GM12875 (cell line): ENCODE results near the gene CD1E.
A peak's percentile ranks its signal among the peaks of the same experiment; 100 is the strongest.

Experiments used
- H3K4me3 ChIP-seq: one replicate; pipeline ENCODE4 v1.5.1; 2011; ENCODE audit warnings: low read depth, low read length, control low read depth
- CTCF ChIP-seq: IDR thresholded peaks from 2 replicates; pipeline ENCODE4 v1.5.1; 2011; ENCODE audit warnings: low read depth, mild to moderate bottlenecking, control low read depth, inconsistent platforms, low read length, moderate library complexity, borderline replicate concordance; ENCODE audit not compliant: insufficient read depth

The CD1E gene

GRCh38 chr1:158329300-158329699, 24.4 kb upstream of the CD1E start:
- TF ChIP-seq CTCF: no peak
- no peak overlapping the region for H3K4me3 ChIP-seq

GRCh38 chr1:158329733-158330132, 24.0 kb upstream of the CD1E start:
- TF ChIP-seq CTCF: peak; percentile 45; the same call in 1 of the 2 replicates
- no peak overlapping the region for H3K4me3 ChIP-seq

GRCh38 chr1:158330391-158331105, 23.1 kb upstream of the CD1E start:
- H3K4me3 ChIP-seq: no peak overlapping the region
- TF ChIP-seq CTCF: no peak

GRCh38 chr1:158331106-158331425, 22.6 kb upstream of the CD1E start:
- no peak for TF ChIP-seq CTCF

GRCh38 chr1:158331481-158332150, 22.1 kb upstream of the CD1E start, which contains the start of gene CD1B:
TSS of gene CD1B (minus strand) at chr1:158331531. CDS start at chr1:158331423, 108 bp downstream.
- no peak for TF ChIP-seq CTCF
- no peak within 1 kb of the TSS for H3K4me3 ChIP-seq

More at GRCh38 chr1:158331106-158331425, 22.6 kb upstream of the CD1E start:
- no peak overlapping the region for H3K4me3 ChIP-seq

- no peak for TF ChIP-seq CTCF
- H3K4me3 ChIP-seq: no peak overlapping the region
Measured at GRCh38 chr1:158333405-158334155, 20.1 kb upstream of the CD1E start.
